Bronchial epithelial cell (primary cell): Measurements from ENCODE around the gene CIZ1. TPM values are rescaled to one million over a fixed set of nuclear protein-coding genes. Genes with fewer than 3 reads are reported as not detected.

Source experiments
- DNase-seq: peaks from one replicate; pipeline ENCODE4 v3.0.0-alpha.2; 2010; ENCODE audit warnings: low read depth
- FAIRE-seq: peaks from 2 replicates; lab custom pipeline; 2011; peaks lifted over from hg19 to GRCh38; lab: Jason Lieb, UNC
- H3K27me3 ChIP-seq: 2 replicates; pipeline ENCODE4 v1.5.1; 2011; ENCODE audit warnings: low read length; ENCODE audit not compliant: control insufficient read depth, insufficient read depth
- H3K36me3 ChIP-seq: 2 replicates; pipeline ENCODE4 v1.5.1; 2011; ENCODE audit warnings: low read length; ENCODE audit not compliant: control insufficient read depth, insufficient read depth
- H3K4me3 ChIP-seq: 2 replicates; pipeline ENCODE4 v1.5.1; 2011; ENCODE audit warnings: mild to moderate bottlenecking, low read depth, low read length, control low read depth
- total RNA-seq: library from RNA; depleted of rRNA; stranded (reverse); fragments of >200 nt; gene quantifications from 2 replicates; pipeline ENCODE4 v1.2.1, GENCODE V29; 2014
- TF ChIP-seq, protein P1 (sequence below): IDR thresholded peaks from 2 replicates; pipeline ENCODE4 v1.5.1; 2011; ENCODE audit warnings: mild to moderate bottlenecking, moderate library complexity, low read length, control low read depth, inconsistent platforms; ENCODE audit not compliant: insufficient read depth, severe bottlenecking

CIZ1 gene
- total RNA-seq, 1 donor from 2014 or later = 15.0 TPM

DNA sequence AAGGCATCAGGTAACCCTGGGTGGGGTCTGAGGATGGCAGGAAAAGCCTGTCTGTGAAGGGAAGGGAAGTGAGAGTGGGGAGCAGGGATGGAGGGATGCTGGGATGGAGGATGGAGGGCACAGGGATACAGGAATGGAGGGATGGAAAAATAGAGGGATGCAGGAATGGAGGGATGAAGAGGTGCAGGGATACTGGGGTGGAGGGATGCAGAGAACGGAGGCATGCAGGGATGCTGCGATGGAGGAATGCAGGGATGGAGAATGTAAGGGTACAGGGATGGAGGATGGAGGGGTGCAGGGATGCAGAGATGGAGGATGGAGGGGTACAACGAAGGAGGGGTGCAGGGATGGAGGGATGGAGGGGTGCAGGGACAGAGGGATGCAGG lies 72.9 kb downstream of the CIZ1 start:
- Histone ChIP-seq H3K4me3 (no peak overlapping the region), H3K36me3 (peaks cover 13% of the 10 kb centered on the region), H3K27me3 (no peaks in the 10 kb centered on the region)
- TF ChIP-seq, protein P1, sequence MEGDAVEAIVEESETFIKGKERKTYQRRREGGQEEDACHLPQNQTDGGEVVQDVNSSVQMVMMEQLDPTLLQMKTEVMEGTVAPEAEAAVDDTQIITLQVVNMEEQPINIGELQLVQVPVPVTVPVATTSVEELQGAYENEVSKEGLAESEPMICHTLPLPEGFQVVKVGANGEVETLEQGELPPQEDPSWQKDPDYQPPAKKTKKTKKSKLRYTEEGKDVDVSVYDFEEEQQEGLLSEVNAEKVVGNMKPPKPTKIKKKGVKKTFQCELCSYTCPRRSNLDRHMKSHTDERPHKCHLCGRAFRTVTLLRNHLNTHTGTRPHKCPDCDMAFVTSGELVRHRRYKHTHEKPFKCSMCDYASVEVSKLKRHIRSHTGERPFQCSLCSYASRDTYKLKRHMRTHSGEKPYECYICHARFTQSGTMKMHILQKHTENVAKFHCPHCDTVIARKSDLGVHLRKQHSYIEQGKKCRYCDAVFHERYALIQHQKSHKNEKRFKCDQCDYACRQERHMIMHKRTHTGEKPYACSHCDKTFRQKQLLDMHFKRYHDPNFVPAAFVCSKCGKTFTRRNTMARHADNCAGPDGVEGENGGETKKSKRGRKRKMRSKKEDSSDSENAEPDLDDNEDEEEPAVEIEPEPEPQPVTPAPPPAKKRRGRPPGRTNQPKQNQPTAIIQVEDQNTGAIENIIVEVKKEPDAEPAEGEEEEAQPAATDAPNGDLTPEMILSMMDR = no peak
- DNase-seq (no peak), FAIRE-seq (no peak)

DNA sequence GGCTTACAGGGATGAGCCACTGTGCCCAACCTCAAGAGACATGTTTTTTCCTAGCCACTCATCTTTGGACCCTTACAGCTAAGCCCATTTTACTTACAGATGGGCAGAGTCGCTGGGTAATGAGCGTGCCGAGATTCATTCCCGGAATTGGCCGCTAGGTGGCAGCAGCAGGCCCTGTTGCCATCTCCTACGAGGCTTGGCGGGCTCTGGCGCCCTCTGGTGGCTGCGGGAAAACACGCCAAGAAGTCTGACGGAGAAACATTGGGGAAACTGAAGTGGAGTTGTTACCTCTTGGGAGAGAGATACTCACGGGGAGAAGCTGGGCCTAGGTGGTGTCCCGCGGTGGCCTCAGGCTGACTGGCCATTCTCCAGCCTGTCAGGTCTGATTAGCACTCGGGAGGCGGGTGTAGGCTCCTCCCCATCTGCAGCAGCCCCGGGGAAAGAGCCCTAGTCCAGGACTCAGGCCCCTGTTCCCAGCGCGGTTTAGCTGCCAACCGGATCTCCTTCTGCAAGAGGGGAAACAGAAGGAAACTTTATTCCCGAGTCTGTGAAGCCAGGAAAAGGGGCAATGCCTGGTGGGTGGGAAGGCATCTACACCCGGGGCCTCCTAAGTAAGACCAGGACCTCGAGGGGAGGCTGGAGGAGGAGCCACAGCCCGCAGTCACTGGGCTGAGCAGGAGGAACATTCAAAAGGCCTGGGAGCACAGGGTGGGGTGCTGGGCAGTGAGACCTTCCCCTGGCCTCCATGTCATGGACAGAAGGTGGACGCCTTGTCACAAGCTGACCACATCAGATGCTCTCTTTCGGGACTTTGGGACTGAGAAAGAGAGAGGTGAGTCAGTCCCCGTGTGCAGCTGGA lies 73.5 kb downstream of the CIZ1 start:
- no peaks in the 10 kb centered on the region for H3K27me3 ChIP-seq
- no peak overlapping the region for H3K4me3 ChIP-seq
- DNase-seq (peak; percentile 78), FAIRE-seq (peak; percentile 89)
- TF ChIP-seq, protein P1 = peak; percentile 100
- H3K36me3 ChIP-seq = peaks cover 12% of the 10 kb centered on the region

DNA sequence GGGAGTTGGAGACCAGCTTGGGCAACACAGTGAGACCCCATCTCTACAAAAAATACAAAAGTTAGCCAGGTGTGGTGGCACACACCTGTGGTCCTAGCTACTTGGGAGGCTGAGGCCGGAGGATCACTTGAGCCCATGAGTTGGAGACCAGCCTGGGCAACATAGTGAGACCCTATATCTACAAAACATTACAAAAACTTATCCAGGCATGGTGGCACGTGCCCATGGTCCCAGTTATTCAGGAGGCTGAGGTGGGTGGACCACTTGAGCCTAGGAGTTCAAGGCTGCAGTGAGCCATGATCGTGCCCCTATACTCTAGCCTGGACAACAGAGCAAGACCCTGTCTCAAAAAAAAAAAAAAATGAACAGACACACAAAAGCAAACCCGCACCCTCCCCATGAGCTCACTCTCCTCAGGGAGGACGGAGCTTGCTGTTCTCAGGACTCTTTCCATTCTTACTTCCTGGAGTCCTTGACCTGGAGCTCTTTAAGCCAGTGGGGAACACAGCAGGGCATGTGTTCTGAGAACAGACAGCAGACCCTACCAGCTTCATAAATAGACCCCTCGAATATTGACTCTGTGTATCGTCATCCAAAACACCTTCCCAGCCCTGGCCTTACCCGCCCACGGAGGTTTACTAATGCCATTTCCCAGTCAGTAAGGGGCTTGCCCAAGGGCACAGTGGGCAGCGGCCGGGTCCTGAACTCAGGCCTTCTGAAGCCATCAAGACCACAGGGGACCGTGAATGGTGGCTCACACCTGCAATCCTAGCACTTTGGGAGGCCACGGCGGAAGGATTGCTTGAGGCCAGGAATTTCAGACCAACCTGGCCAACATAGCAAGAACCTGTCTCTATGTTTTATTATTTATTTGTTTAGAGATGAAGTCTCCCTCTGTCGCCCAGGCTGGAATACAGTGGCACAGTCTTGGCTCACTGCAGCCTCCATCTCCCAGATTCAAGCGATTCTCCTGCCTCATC lies 75.0 kb downstream of the CIZ1 start:
- TF ChIP-seq, protein P1 = no peak
- Histone ChIP-seq H3K4me3 (no peak overlapping the region), H3K36me3 (peaks cover 7% of the 10 kb centered on the region), H3K27me3 (no peaks in the 10 kb centered on the region)
- DNase-seq = no peak
- FAIRE-seq = no peak

Other genes with a start within 250 kb of the CIZ1 start
- gene EEIG1, start 210.6 kb downstream of the CIZ1 start, total RNA-seq = 7.4 and 41.3 TPM in 2 replicates
- 10.3 and 12.4 TPM in 2 replicates for gene NAIF1, start 124.3 kb downstream of the CIZ1 start, total RNA-seq
- 12.6 and 17.2 TPM in 2 replicates for gene SLC25A25, start 123.3 kb downstream of the CIZ1 start, total RNA-seq
- 130 and 137 TPM in 2 replicates for gene PTGES2, start 63.8 kb downstream of the CIZ1 start, total RNA-seq
- gene LCN2, start 42.1 kb downstream of the CIZ1 start, total RNA-seq = 48.4 and 110 TPM in 2 replicates
- gene BBLN, start 31.3 kb downstream of the CIZ1 start, total RNA-seq = 28.2 and 29.4 TPM in 2 replicates
- 0.53 and 0.77 TPM in 2 replicates for gene DNM1, start 11.8 kb upstream of the CIZ1 start, total RNA-seq
- 54.8 and 70.9 TPM in 2 replicates for gene GOLGA2, start 84.4 kb upstream of the CIZ1 start, total RNA-seq
- gene SWI5, start 84.7 kb upstream of the CIZ1 start, total RNA-seq = 30.0 and 30.7 TPM in 2 replicates
- gene TRUB2, start 130.9 kb upstream of the CIZ1 start, total RNA-seq = 18.8 and 19.2 TPM in 2 replicates
- 24.7 and 28.8 TPM in 2 replicates for gene COQ4, start 131.3 kb upstream of the CIZ1 start, total RNA-seq
- 19.7 and 34.8 TPM in 2 replicates for gene SLC27A4, start 149.0 kb upstream of the CIZ1 start, total RNA-seq
- gene URM1, start 179.8 kb upstream of the CIZ1 start, total RNA-seq = 17.9 and 23.0 TPM in 2 replicates
- 12.4 and 28.2 TPM in 2 replicates for gene CERCAM, start 229.3 kb upstream of the CIZ1 start, total RNA-seq